SU-DHL-6 (cell line): ENCODE measurements around the gene ABCG4.

Experiments
- H2AFZ ChIP-seq: fragments of 200-600 bp; sonication (generic); 2 replicates; pipeline ENCODE4 v1.6.1; 2014; ENCODE audit warnings: low read depth, mild to moderate bottlenecking, moderate library complexity, mixed read lengths, antibody characterized with exemption, low read length; ENCODE audit not compliant: severe bottlenecking
- H3F3A ChIP-seq: fragments of 200-600 bp; shearing (Covaris generic); 2 replicates; pipeline ENCODE4 v1.6.0; 2016; ENCODE audit warnings: antibody characterized with exemption, mild to moderate bottlenecking; ENCODE audit not compliant: insufficient read depth
- H3K27ac ChIP-seq: fragments of 200-600 bp; sonication (generic); 2 replicates; pipeline ENCODE4 v1.5.1; 2016; ENCODE audit warnings: low read depth, mild to moderate bottlenecking, low read length, moderate library complexity, mixed read lengths
- H3K27me3 ChIP-seq: fragments of 200-600 bp; sonication (generic), shearing (Covaris generic); 2 replicates; pipeline ENCODE4 v1.6.0; 2014; ENCODE audit warnings: mild to moderate bottlenecking, low read length
- H3K36me3 ChIP-seq: fragments of 200-600 bp; sonication (generic); 2 replicates; pipeline ENCODE4 v1.6.1; 2014; ENCODE audit warnings: mild to moderate bottlenecking, low read length, mixed read lengths
- H3K4me2 ChIP-seq: fragments of 300-600, 200-600 bp; shearing (Covaris generic), sonication (generic); 2 replicates; pipeline ENCODE4 v1.6.0; 2014; ENCODE audit warnings: low read length, low read depth, mild to moderate bottlenecking; ENCODE audit not compliant: poor library complexity, severe bottlenecking
- H3K4me3 ChIP-seq: fragments of 200-600 bp; sonication (generic); 2 replicates; pipeline ENCODE4 v1.5.1; 2014; ENCODE audit warnings: antibody characterized with exemption, low read length, mild to moderate bottlenecking, mixed read lengths; ENCODE audit not compliant: insufficient read depth, poor library complexity, severe bottlenecking
- H3K79me2 ChIP-seq: fragments of 200-600 bp; sonication (generic); 2 replicates; pipeline ENCODE4 v1.6.1; 2014; ENCODE audit warnings: mild to moderate bottlenecking, low read length, moderate library complexity; ENCODE audit not compliant: insufficient read depth
- H3K9ac ChIP-seq: fragments of 200-600 bp; sonication (generic); 2 replicates; pipeline ENCODE4 v1.7.0; 2014; ENCODE audit warnings: mild to moderate bottlenecking, low read length
- H3K9me2 ChIP-seq: fragments of 200-600 bp; sonication (generic); replicated peaks from 2 replicates; pipeline ENCODE4 v1.6.1; 2014; ENCODE audit warnings: low read length; ENCODE audit not compliant: insufficient read depth
- H3K9me3 ChIP-seq: fragments of 200-600 bp; sonication (generic); 2 replicates; pipeline ENCODE4 v1.6.1; 2014; ENCODE audit warnings: low read length, mixed read lengths; ENCODE audit not compliant: insufficient read depth
- H4K20me1 ChIP-seq: fragments of 200-600 bp; sonication (generic); 2 replicates; pipeline ENCODE4 v1.6.1; 2014; ENCODE audit warnings: low read depth, mild to moderate bottlenecking, antibody characterized with exemption, low read length, moderate library complexity, mixed read lengths
- EZH2phosphoT487 ChIP-seq: fragments of 200-600 bp; sonication (generic), shearing (Covaris generic); conservative IDR thresholded peaks from 2 replicates; pipeline ENCODE4 v1.6.1; 2018; ENCODE audit warnings: mild to moderate bottlenecking, antibody characterized with exemption, low read length, moderate library complexity, mixed read lengths
- TF ChIP-seq, protein P1 (sequence below): fragments of 200-600 bp; sonication (generic); IDR thresholded peaks from one replicate; pipeline ENCODE4 v1.5.1; 2017; ENCODE audit warnings: antibody characterized with exemption, mild to moderate bottlenecking, low read length, moderate library complexity; ENCODE audit not compliant: insufficient read depth, poor library complexity, severe bottlenecking

Gene ABCG4

DNA sequence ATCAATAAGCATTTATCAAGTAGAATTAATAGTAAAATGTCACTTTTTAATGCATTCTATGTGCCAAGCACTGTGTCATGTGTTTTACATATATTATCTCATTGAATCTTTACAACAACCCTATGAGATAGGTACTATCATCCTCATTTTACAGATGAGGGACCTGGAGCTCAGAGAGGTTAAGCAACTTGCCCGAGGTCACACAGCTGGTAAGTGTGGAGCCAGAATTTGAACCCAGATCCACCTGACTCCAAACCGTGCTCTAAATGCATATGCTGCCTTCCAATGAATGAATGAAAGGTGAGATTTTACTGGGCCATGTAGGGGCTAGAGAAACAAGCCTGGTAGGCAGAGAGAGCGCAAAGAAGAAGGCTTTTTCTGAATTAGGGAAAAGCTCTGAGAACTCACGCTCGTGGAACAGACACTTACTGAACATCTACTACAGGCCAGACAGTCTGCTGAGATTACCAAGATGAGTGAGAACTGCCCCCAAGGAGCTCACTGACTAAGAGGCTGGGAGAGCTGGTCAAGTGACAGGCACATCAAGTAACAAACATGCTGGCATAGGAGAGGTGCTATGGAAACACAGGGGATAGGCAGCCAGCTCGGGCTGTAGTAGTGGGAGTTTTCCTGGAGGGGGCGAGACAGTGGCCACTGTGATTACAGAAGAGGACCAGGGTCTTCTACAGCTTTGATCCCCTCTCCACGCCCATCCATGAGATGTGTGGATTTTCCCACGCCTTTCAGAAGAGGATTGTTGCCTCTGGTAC is 4.4 kb downstream of the ABCG4 start:
- TF ChIP-seq, protein P1, sequence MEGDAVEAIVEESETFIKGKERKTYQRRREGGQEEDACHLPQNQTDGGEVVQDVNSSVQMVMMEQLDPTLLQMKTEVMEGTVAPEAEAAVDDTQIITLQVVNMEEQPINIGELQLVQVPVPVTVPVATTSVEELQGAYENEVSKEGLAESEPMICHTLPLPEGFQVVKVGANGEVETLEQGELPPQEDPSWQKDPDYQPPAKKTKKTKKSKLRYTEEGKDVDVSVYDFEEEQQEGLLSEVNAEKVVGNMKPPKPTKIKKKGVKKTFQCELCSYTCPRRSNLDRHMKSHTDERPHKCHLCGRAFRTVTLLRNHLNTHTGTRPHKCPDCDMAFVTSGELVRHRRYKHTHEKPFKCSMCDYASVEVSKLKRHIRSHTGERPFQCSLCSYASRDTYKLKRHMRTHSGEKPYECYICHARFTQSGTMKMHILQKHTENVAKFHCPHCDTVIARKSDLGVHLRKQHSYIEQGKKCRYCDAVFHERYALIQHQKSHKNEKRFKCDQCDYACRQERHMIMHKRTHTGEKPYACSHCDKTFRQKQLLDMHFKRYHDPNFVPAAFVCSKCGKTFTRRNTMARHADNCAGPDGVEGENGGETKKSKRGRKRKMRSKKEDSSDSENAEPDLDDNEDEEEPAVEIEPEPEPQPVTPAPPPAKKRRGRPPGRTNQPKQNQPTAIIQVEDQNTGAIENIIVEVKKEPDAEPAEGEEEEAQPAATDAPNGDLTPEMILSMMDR: no peak
- TF ChIP-seq EZH2phosphoT487: no peak
- no peak overlapping the region for H2AFZ ChIP-seq
- H3F3A ChIP-seq: no peaks in the 10 kb centered on the region
- no peaks in the 10 kb centered on the region for H3K9me2 ChIP-seq
- H3K27ac ChIP-seq: no peak overlapping the region
- no peaks in the 10 kb centered on the region for H3K9me3 ChIP-seq
- no peaks in the 10 kb centered on the region for H3K79me2 ChIP-seq
- no peaks in the 10 kb centered on the region for H3K27me3 ChIP-seq
- H3K9ac ChIP-seq: no peak overlapping the region
- H4K20me1 ChIP-seq: no peaks in the 10 kb centered on the region
- no peak overlapping the region for H3K4me2 ChIP-seq
- no peaks in the 10 kb centered on the region for H3K36me3 ChIP-seq
- H3K4me3 ChIP-seq: no peak overlapping the region

- Histone ChIP-seq H3K27ac (no peak overlapping the region), H3K79me2 (no peaks in the 10 kb centered on the region), H2AFZ (no peak overlapping the region), H3K9me3 (no peaks in the 10 kb centered on the region), H3K4me2 (no peak overlapping the region), H3F3A (no peaks in the 10 kb centered on the region), H3K9me2 (no peaks in the 10 kb centered on the region), H3K9ac (no peak overlapping the region), H3K27me3 (no peaks in the 10 kb centered on the region), H3K4me3 (no peak overlapping the region), H4K20me1 (no peaks in the 10 kb centered on the region), H3K36me3 (no peaks in the 10 kb centered on the region)
- no peak for TF ChIP-seq EZH2phosphoT487
- TF ChIP-seq, protein P1: no peak
Observed at GRCh38 chr11:119154178-119154577, 5.3 kb downstream of the ABCG4 start.

DNA sequence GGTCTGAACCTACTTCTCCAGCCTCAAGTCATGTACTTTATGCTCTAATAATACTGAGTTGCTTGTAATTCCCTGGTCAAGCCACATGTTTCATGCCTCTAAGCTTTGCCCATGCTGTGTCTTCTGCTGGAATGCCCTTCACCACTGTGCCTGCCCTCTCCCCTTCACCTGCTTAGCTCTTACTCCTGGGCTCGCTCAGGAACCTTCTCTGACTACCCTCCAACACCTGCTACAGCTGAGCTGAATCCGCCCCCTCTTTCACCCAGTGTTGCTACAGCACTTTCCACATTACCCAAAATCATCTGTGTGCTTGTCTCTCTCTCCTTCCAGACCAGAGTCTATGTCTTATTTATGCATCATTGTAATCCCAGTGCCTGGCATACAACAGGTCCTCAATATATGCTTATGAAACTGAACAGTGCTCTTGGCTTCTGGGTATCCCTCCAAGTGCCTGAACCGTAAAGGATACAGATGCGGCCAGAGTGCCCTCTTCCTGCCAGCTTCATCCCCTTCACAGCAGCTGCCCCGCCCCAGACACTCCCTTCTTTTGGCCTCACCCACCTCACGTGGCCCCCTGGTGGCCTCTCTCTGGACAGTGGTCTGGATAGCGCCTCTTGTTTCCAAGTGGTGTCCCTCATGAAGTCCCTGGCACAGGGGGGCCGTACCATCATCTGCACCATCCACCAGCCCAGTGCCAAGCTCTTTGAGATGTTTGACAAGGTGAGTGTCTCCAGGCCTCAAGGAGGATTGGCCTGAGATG is 7.1 kb downstream of the ABCG4 start:
- Histone ChIP-seq H3K4me3 (no peak overlapping the region), H3K36me3 (no peaks in the 10 kb centered on the region), H4K20me1 (no peaks in the 10 kb centered on the region), H3K27ac (no peak overlapping the region), H2AFZ (no peak overlapping the region), H3K79me2 (no peaks in the 10 kb centered on the region), H3K27me3 (no peaks in the 10 kb centered on the region), H3K9ac (no peak overlapping the region), H3K9me2 (no peaks in the 10 kb centered on the region), H3K4me2 (no peak overlapping the region), H3F3A (no peaks in the 10 kb centered on the region), H3K9me3 (no peaks in the 10 kb centered on the region)
- TF ChIP-seq, protein P1: no peak
- no peak for TF ChIP-seq EZH2phosphoT487
